Measurements from ENCODE around the gene ASB18.
A peak's percentile ranks its signal among the peaks of the same experiment; 100 is the strongest.

DNA sequence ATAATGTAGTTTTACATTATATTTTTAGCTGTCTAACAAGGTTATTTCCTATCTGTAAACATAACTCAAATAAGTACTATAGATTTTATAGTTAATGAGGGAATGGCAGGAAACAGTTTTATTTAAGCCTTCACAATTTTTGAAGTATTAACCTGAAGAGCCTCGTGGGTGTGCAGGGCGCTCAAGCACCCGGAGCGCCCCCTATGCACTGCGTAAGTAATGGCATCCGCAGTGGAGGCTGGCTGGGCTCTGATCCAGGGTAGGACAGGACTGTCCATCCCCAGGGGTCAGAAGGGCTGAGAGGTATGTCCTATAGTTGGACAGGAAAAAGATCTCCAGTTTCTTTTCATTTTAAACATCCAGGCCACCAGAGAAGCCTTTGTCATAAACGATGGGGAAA, 87.8 kb downstream of the ASB18 start:
- no peak for TF ChIP-seq EZH2phosphoT487 (IDR thresholded peaks at IDR 0.05; ENCODE audit: borderline replicate concordance)
- TF ChIP-seq, protein P1, sequence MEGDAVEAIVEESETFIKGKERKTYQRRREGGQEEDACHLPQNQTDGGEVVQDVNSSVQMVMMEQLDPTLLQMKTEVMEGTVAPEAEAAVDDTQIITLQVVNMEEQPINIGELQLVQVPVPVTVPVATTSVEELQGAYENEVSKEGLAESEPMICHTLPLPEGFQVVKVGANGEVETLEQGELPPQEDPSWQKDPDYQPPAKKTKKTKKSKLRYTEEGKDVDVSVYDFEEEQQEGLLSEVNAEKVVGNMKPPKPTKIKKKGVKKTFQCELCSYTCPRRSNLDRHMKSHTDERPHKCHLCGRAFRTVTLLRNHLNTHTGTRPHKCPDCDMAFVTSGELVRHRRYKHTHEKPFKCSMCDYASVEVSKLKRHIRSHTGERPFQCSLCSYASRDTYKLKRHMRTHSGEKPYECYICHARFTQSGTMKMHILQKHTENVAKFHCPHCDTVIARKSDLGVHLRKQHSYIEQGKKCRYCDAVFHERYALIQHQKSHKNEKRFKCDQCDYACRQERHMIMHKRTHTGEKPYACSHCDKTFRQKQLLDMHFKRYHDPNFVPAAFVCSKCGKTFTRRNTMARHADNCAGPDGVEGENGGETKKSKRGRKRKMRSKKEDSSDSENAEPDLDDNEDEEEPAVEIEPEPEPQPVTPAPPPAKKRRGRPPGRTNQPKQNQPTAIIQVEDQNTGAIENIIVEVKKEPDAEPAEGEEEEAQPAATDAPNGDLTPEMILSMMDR (conservative IDR thresholded peaks at IDR 0.05; ENCODE audit: low read length): peak; percentile 80

Data from Loucy (cell line).